SIG-M5 treated with dmso at 0.1 percent for 504 hours (cell line): Measurements from ENCODE around the gene USP28.
A peak's percentile ranks its signal among the peaks of the same experiment; 100 is the strongest.
"Not testable (repeated sequence)": the region's sequence is repeated elsewhere in the genome, so short reads cannot be mapped to it uniquely, and the experiment has no call there.

ENCODE experiments used
- DNase-seq: peaks from one replicate; lab custom pipeline; 2025; ENCODE audit not compliant: unreplicated experiment; lab: John Stamatoyannopoulos, UW

The USP28 gene

GRCh38 chr11:113875234-113876073 is at the start of gene USP28:
USP28 (minus strand) TSS chr11:113875572; CDS start chr11:113875501, 71 bp downstream.
- peak; percentile 63 for DNase-seq

- no peak for DNase-seq
Observed at GRCh38 chr11:113923572-113923971, 48.2 kb upstream of the USP28 start.

- not testable (repeated sequence) for DNase-seq
Observed at GRCh38 chr11:113911491-113911890, 36.1 kb upstream of the USP28 start.

GRCh38 chr11:113908098-113908497 is 32.7 kb upstream of the USP28 start:
- DNase-seq: no peak

- no peak for DNase-seq
Observed at GRCh38 chr11:113907681-113908080, 32.3 kb upstream of the USP28 start.

- no peak for DNase-seq
Observed at GRCh38 chr11:113907152-113907551, 31.8 kb upstream of the USP28 start.

- no peak for DNase-seq
Observed at GRCh38 chr11:113906516-113906915, 31.1 kb upstream of the USP28 start.

GRCh38 chr11:113906038-113906437 is 30.7 kb upstream of the USP28 start:
- peak; percentile 20 for DNase-seq

- no peak for DNase-seq
Observed at GRCh38 chr11:113904379-113905101, 29.2 kb upstream of the USP28 start, which contains the start of gene HTR3B. HTR3B (plus strand) TSS chr11:113904796; CDS start chr11:113904934, 138 bp downstream.

GRCh38 chr11:113901141-113901540 is 25.8 kb upstream of the USP28 start:
- no peak for DNase-seq

- peak; percentile 40 for DNase-seq
Observed at GRCh38 chr11:113896156-113896879, 20.9 kb upstream of the USP28 start.

GRCh38 chr11:113895367-113896155 is 20.2 kb upstream of the USP28 start:
- DNase-seq: no peak

GRCh38 chr11:113894421-113894996 is 19.1 kb upstream of the USP28 start:
- DNase-seq: no peak

- DNase-seq: no peak
Observed at GRCh38 chr11:113888848-113889247, 13.5 kb upstream of the USP28 start.

- DNase-seq: no peak
Observed at GRCh38 chr11:113885897-113886296, 10.5 kb upstream of the USP28 start.

GRCh38 chr11:113884361-113884836 is 9.0 kb upstream of the USP28 start:
- no peak for DNase-seq

GRCh38 chr11:113881856-113882255 is 6.5 kb upstream of the USP28 start:
- DNase-seq: no peak

GRCh38 chr11:113880971-113881370 is 5.6 kb upstream of the USP28 start:
- DNase-seq: no peak

GRCh38 chr11:113879446-113879845 is 4.1 kb upstream of the USP28 start:
- not testable (repeated sequence) for DNase-seq

GRCh38 chr11:113877670-113878055 is 2.3 kb upstream of the USP28 start:
- no peak for DNase-seq
